ENCODE results near the gene TBC1D2. TPM values are rescaled to one million over a fixed set of nuclear protein-coding genes. Genes with fewer than 3 reads are reported as not detected.

TBC1D2 gene
- total and polyA plus RNA-seq, 2 of the 4 experiments (the other 2 are of a cell fraction): 36.9 to 62.7 TPM

GRCh38 chr9:98247831-98248657 lies 7.4 kb downstream of the TBC1D2 start (continued):
- TF ChIP-seq RAD21 (IDR thresholded peaks at IDR 0.05; ENCODE audit: low read length): no peak
- no peak for TF ChIP-seq FOS (IDR thresholded peaks at IDR 0.05; ENCODE audit: low read depth, low read length)

DNA sequence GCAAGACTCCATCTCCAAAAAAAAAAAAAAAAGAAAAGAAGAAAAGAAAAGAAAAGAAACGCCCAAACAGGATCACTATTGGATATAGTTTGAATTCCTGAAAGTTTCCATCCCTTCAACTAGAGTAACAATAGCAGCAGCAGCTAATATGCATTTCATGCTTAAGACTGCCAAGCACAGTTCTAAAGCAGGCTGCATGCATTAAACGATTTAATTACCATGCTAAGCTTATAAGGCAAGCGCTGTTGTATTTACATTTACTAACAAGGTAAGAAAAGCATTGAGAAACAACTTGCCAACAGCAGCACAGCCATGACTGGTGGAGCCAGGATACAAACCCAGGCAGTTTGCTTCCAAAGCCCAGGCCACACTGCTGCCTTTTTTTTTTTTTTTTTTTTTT lies 13.0 kb downstream of the TBC1D2 start:
- in situ Hi-C loops (cut with MboI; ENCODE audit: low sequenced_read_pairs): no loop called here
- Histone ChIP-seq H3K56ac (ENCODE audit: extremely low read depth, insufficient read depth, low read length) (no peak overlapping the region), H2AK9ac (replicated peaks; ENCODE audit: low read depth, low read length, poor library complexity) (no peak overlapping the region), H3K9me1 (ENCODE audit: insufficient read depth, low read length) (peaks cover 20% of the 10 kb centered on the region), H3K27me3 (ENCODE audit: control insufficient read depth, insufficient read depth, low read length) (no peaks in the 10 kb centered on the region), H3K4me2 (ENCODE audit: low read depth, low read length) (no peak overlapping the region), H2BK5ac (ENCODE audit: low read depth, low read length, poor library complexity, severe bottlenecking) (no peak overlapping the region), H3K36me3 (ENCODE audit: control insufficient read depth, insufficient read depth, low read length) (peaks cover 17% of the 10 kb centered on the region), H4K8ac (ENCODE audit: low read depth in 2 of 2, low read length in 2 of 2) (no peak overlapping the region), H4K20me1 (ENCODE audit: insufficient read depth, low read length) (no peaks in the 10 kb centered on the region), H3K27ac (ENCODE audit: insufficient read depth, low read length) (no peak overlapping the region), H2BK15ac (ENCODE audit: low read depth, low read length) (no peak overlapping the region), H3K4me3 (ENCODE audit: insufficient read depth, low read depth, low read length) (no peak overlapping the region), H3K4me1 (ENCODE audit: control insufficient read depth, insufficient read depth, low read length) (peaks cover 8% of the 10 kb centered on the region), H3K9me3 (ENCODE audit: control insufficient read depth, insufficient read depth, low read length) (no peaks in the 10 kb centered on the region), H3K9ac (ENCODE audit: low read depth, low read length) (no peak overlapping the region), H2BK20ac (ENCODE audit: low read depth, low read length) (no peak overlapping the region), H4K91ac (ENCODE audit: insufficient read depth, low read depth, low read length) (no peak overlapping the region), H3K4ac (ENCODE audit: low read depth, low read length) (no peak overlapping the region), H4K5ac (ENCODE audit: low read depth, low read length) (no peak overlapping the region), H2BK120ac (ENCODE audit: low read depth, low read length) (no peak overlapping the region), H3K18ac (ENCODE audit: low read depth, low read length) (no peak overlapping the region), H3K79me1 (ENCODE audit: low read depth in 1 of 2, low read length in 2 of 2) (peaks cover 6 to 49% of the 10 kb centered on the region in 2 experiments), H3K14ac (replicated peaks; ENCODE audit: low read depth, low read length) (no peak overlapping the region), H3K23ac (ENCODE audit: low read depth, low read length) (no peak overlapping the region), H2AK5ac (ENCODE audit: low read depth, low read length) (no peak overlapping the region), H2AFZ (replicated peaks; ENCODE audit: low read length, poor library complexity) (no peak overlapping the region)
- ChIA-PET CTCF (interaction anchor here (0.6 to 1.0 kb wide), 2 partner anchors 14 to 51 kb away, joined by 3 read pairs; no protein-coding TSS in a partner anchor), POLR2A (ENCODE audit: unreplicated experiment) (interaction anchor here (0.7 kb wide), 1 partner anchor 233 kb away, joined by 5 read pairs; no protein-coding TSS in a partner anchor)
- dilution Hi-C loops (cut with HindIII; ENCODE audit: low sequenced_read_pairs, unreplicated experiment): no loop called here
- no TSS peak for BruUV-seq (replicated peaks)
- ATAC-seq (ENCODE audit: low read depth) (no peak), DNase-seq (no peak)
- intact Hi-C loops (cut with micrococcal nuclease): no loop called here
- TF ChIP-seq NFE2L2 (IDR thresholded peaks at IDR 0.05; ENCODE audit: low read depth, low read length) (no peak), RFX5 (IDR thresholded peaks at IDR 0.05; ENCODE audit: low read depth, low read length) (no peak), BHLHE40 (IDR thresholded peaks at IDR 0.05; ENCODE audit: low read depth, low read length) (no peak), POLR2A (IDR thresholded peaks at IDR 0.05; ENCODE audit: low read depth, low read length) (no peak)
- no CpG with 5 or more reads among the region's 3 CpGs for WGBS, 2 experiments (ENCODE audit: extremely low coverage in 2 of 2, insufficient read length in 1 of 2)

All from IMR-90 (cell line).